A549 (cell line): ENCODE results near the gene KIF1C. TPM values are rescaled to one million over a fixed set of nuclear protein-coding genes. Genes with fewer than 3 reads are reported as not detected.

Experiments
- ATAC-seq, 2 experiments: fragments of 200-7000 bp in 1 of 2; fragments of >200 bp in 1 of 2; cut with Nextera tagmentation in 1 of 2; cut with Tn5 transposase in 1 of 2; 3 replicates each; pipeline versions ENCODE4 v1.8.0 to v1.9.1; 2018 to 2020; ENCODE audit warnings: mild to moderate bottlenecking in 1 of 2, moderate library complexity in 1 of 2
- CTCF ChIA-PET: fragments of 300-600 bp; sonication (Branson Sonifier 250); formaldehyde crosslinking; extraction: SDS; loops from one replicate; lab custom pipeline; 2021; ENCODE audit warnings: antibody characterized with exemption, inconsistent platforms; lab: Yijun Ruan, JAX
- POLR2A ChIA-PET: fragments of 350-600 bp; formaldehyde crosslinking; extraction: SDS; loops from one replicate; lab custom pipeline; 2021; ENCODE audit warnings: antibody characterized with exemption, inconsistent platforms; lab: Yijun Ruan, JAX
- DNase-seq, 2 experiments: peaks; one replicate each; pipeline versions ENCODE4 v3.0.0 to v3.0.0-alpha.2; 2011 to 2016; ENCODE audit warnings: low read depth in 1 of 2, low spot score in 1 of 2
- FAIRE-seq: peaks from 2 replicates; lab custom pipeline; 2011; peaks lifted over from hg19 to GRCh38; lab: Jason Lieb, UNC
- H3K27ac ChIP-seq, 2 experiments: fragments of >200 bp; sonication (Bioruptor Twin); formaldehyde crosslinking; 3 replicates each; pipeline ENCODE4 v1.5.1; 2016 to 2017
- H3K4me1 ChIP-seq: fragments of >200 bp; sonication (Bioruptor Twin); formaldehyde crosslinking; 3 replicates; pipeline ENCODE4 v1.6.1; 2016
- H3K4me2 ChIP-seq: fragments of >200 bp; sonication (Bioruptor Twin); formaldehyde crosslinking; 3 replicates; pipeline ENCODE4 v1.6.1; 2016
- H3K4me3 ChIP-seq: fragments of >200 bp; sonication (Bioruptor Twin); formaldehyde crosslinking; 3 replicates; pipeline ENCODE4 v1.5.1; 2016
- H3K9me3 ChIP-seq: fragments of >200 bp; sonication (Bioruptor Twin); formaldehyde crosslinking; 3 replicates; pipeline ENCODE4 v1.6.1; 2016
- BCL3 ChIP-seq: fragments of >200 bp; sonication (Bioruptor Twin); formaldehyde crosslinking; IDR thresholded peaks from 3 replicates; pipeline ENCODE4 v1.6.1; 2016
- BHLHE40 ChIP-seq: IDR thresholded peaks from 2 replicates; pipeline ENCODE4 v1.6.1; 2012; ENCODE audit warnings: low read depth, low read length, inconsistent platforms
- CBX2 ChIP-seq: fragments of 200-600 bp; sonication (generic); IDR thresholded peaks from 2 replicates; pipeline ENCODE4 v1.6.1; 2016; ENCODE audit warnings: low read depth, mild to moderate bottlenecking, borderline replicate concordance
- CHD2 ChIP-seq: fragments of 150-350 bp; IDR thresholded peaks from 2 replicates; pipeline ENCODE4 v1.6.1; 2014; ENCODE audit warnings: low read length; ENCODE audit not compliant: partially characterized antibody
- E2F6 ChIP-seq: IDR thresholded peaks from 2 replicates; pipeline ENCODE4 v1.6.1; 2012; ENCODE audit warnings: low read depth, borderline replicate concordance
- EHF ChIP-seq: fragments of 250-450 bp; sonication (Bioruptor Pico); IDR thresholded peaks from 2 replicates; pipeline ENCODE4 v1.5.0; 2020; ENCODE audit warnings: mild to moderate bottlenecking
- EHMT2 ChIP-seq: fragments of 200-600 bp; sonication (generic); IDR thresholded peaks from 2 replicates; pipeline ENCODE4 v1.6.1; 2016; ENCODE audit warnings: antibody characterized with exemption, low read depth, mild to moderate bottlenecking, moderate library complexity
- ESRRA ChIP-seq: fragments of 150-350 bp; IDR thresholded peaks from 2 replicates; pipeline ENCODE4 v1.6.1; 2014; ENCODE audit warnings: mild to moderate bottlenecking, low read length, borderline replicate concordance
- FOSL2 ChIP-seq, 2 experiments: fragments of 450-650 bp in 1 of 2; fragments of >200 bp in 1 of 2; sonication (Bioruptor Twin) in 1 of 2; formaldehyde crosslinking; IDR thresholded peaks; 2 replicates each; pipeline versions ENCODE4 v1.5.0 to v1.6.1; 2016 to 2020; ENCODE audit warnings: mild to moderate bottlenecking in 1 of 2, moderate library complexity in 1 of 2
- HDAC2 ChIP-seq: fragments of 200-600 bp; sonication (generic); IDR thresholded peaks from 2 replicates; pipeline ENCODE4 v1.6.1; 2016
- HES2 ChIP-seq: fragments of >200 bp; sonication (Bioruptor Twin); formaldehyde crosslinking; IDR thresholded peaks from 2 replicates; pipeline ENCODE4 v1.6.1; 2016
- HEYL ChIP-seq: fragments of 250-450 bp; sonication (Bioruptor Pico); IDR thresholded peaks from 2 replicates; pipeline ENCODE4 v1.8.0; 2021; ENCODE audit warnings: mild to moderate bottlenecking, moderate library complexity
- MAFK ChIP-seq: fragments of 450-650 bp; IDR thresholded peaks from 2 replicates; pipeline ENCODE4 v1.6.1; 2014; ENCODE audit not compliant: partially characterized antibody
- MYC ChIP-seq: IDR thresholded peaks from 2 replicates; pipeline ENCODE4 v1.6.1; 2012; ENCODE audit warnings: mild to moderate bottlenecking, inconsistent platforms, low read length, improper control_type of control experiment, borderline replicate concordance
- NR3C1 ChIP-seq: fragments of >200 bp; sonication (Bioruptor Twin); formaldehyde crosslinking; IDR thresholded peaks from 3 replicates; pipeline ENCODE4 v1.6.1; 2017
- PHF8 ChIP-seq: fragments of 200-600 bp; sonication (generic); IDR thresholded peaks from 2 replicates; pipeline ENCODE4 v1.6.1; 2016; ENCODE audit warnings: low read depth, mild to moderate bottlenecking, antibody characterized with exemption, moderate library complexity, borderline replicate concordance
- POLR2A ChIP-seq: IDR thresholded peaks from 2 replicates; pipeline ENCODE4 v1.6.1; 2012; ENCODE audit warnings: mild to moderate bottlenecking, low read length
- RAD21 ChIP-seq, 2 experiments: fragments of >200 bp in 1 of 2; sonication (Bioruptor Twin) in 1 of 2; formaldehyde crosslinking in 1 of 2; IDR thresholded peaks in 1 of 2; conservative IDR thresholded peaks in 1 of 2; 2 replicates in 1 of 2; 3 replicates in 1 of 2; pipeline ENCODE4 v1.6.1; 2012 to 2018; ENCODE audit warnings: inconsistent platforms in 1 of 2
- RARB ChIP-seq: fragments of 250-450 bp; sonication (Bioruptor Pico); IDR thresholded peaks from 2 replicates; pipeline ENCODE4 v1.8.0; 2021; ENCODE audit warnings: mild to moderate bottlenecking, moderate library complexity
- RFX5 ChIP-seq: fragments of 450-650 bp; IDR thresholded peaks from 2 replicates; pipeline ENCODE4 v1.7.1; 2014; ENCODE audit warnings: antibody characterized with exemption, mild to moderate bottlenecking, moderate library complexity
- RNF2 ChIP-seq: fragments of 200-600 bp; sonication (generic); IDR thresholded peaks from 2 replicates; pipeline ENCODE4 v1.6.1; 2016; ENCODE audit warnings: low read depth, mild to moderate bottlenecking, antibody characterized with exemption, moderate library complexity, borderline replicate concordance
- SMC3 ChIP-seq: fragments of >200 bp; sonication (Bioruptor Twin); formaldehyde crosslinking; IDR thresholded peaks from 3 replicates; pipeline ENCODE4 v1.6.1; 2018; ENCODE audit warnings: inconsistent platforms
- ZFP36 ChIP-seq: fragments of 450-650 bp; IDR thresholded peaks from 2 replicates; pipeline ENCODE4 v1.6.1; 2014; ENCODE audit warnings: borderline replicate concordance; ENCODE audit not compliant: partially characterized antibody
- ZNF302 ChIP-seq: fragments of 250-450 bp; sonication (Bioruptor Pico); IDR thresholded peaks from 2 replicates; pipeline ENCODE4 v1.9.0; 2021; ENCODE audit warnings: inconsistent platforms, mild to moderate bottlenecking, moderate library complexity
- WGBS: methylation state at CpG from one replicate; pipeline ENCODE4 v1.1.6; 2017; ENCODE audit errors: missing lambda C conversion rate; 5-methylcytosine and 5-hydroxymethylcytosine counted together
- polyA plus RNA-seq, 4 experiments: library from polyadenylated mRNA; depleted of rRNA in 3 of 4; stranded (reverse); fragments of >200 nt; fragmentation: RNase III in 1 of 4; extraction: RNeasy Plus Mini Kit Qiagen cat#74134 plus additional on column Dnase treatment in 1 of 4; gene quantifications; 2 replicates in 3 of 4; 3 replicates in 1 of 4; pipeline ENCODE4 v1.2.3, GENCODE V29; 2011 to 2017
- TF ChIP-seq, protein P1 (sequence below): fragments of 200-600 bp; sonication (generic); IDR thresholded peaks from 2 replicates; pipeline ENCODE4 v1.6.1; 2016; ENCODE audit warnings: antibody characterized with exemption, mild to moderate bottlenecking, moderate library complexity
- TF ChIP-seq, protein P2 (sequence below): fragments of 250-450 bp; sonication (Bioruptor Pico); IDR thresholded peaks from 2 replicates; pipeline ENCODE4 v1.5.0; 2021; ENCODE audit warnings: mild to moderate bottlenecking, moderate library complexity, borderline replicate concordance

The KIF1C gene
- polyA plus RNA-seq, 2 of the 4 experiments (the other 2 are of a cell fraction): 48.4 to 77.4 TPM

DNA sequence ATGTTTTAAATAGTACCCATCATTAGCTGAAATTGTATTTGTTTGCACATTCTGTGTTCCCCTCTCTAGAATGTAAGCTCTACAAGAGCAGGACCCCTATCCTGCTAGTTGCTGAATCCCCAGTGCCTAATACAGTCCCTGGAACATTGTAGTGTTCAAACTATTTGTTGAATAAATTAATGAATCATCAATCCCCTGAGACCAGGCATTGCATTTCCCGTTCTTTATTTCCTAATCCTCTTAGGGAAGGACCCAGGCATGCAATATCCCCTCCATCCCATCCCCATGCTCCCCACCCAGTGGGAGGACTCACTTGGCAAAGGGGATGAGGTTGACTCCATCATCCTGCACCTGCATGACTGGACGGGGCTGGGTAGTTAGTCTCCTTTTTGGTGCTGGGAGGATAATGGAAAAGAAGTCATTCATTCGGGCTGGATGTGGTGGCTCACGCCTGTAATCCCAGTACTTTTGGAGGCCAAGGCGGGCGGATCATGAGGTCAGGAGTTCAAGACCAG is 3.6 kb upstream of the KIF1C start:
- WGBS: 84% methylated on average over 6 of the region's 6 CpGs
- CTCF ChIA-PET: interaction anchor here (0.6 to 4.9 kb wide), 7 partner anchors 7 to 91 kb away, joined by 3 to 30 read pairs (median 7); partner anchors contain the start of genes CAMTA2 and CHRNE

GRCh38 chr17:4998027-4998731 is 429 bp downstream of the KIF1C start:
- Histone ChIP-seq H3K4me3 (peak overlapping the region; percentile 95), H3K9me3 (no peaks in the 10 kb centered on the region), H3K27ac (peak overlapping the region; percentile 87 to 91), H3K4me1 (peaks cover 26% of the 10 kb centered on the region), H3K4me2 (peak overlapping the region; percentile 89)
- ChIA-PET POLR2A (interaction anchor here (0.6 to 2.3 kb wide), 8 partner anchors 9 to 238 kb away, joined by 3 to 15 read pairs (median 4); partner anchors contain the start of genes CAMTA2, PFN1, RNF167 and SLC25A11), CTCF (interaction anchor here (0.8 to 3.2 kb wide), 9 partner anchors 8 to 1430 kb away, joined by 3 to 23 read pairs (median 5); partner anchors contain the start of gene CAMTA2)
- DNase-seq (peak; percentile 33 to 36), ATAC-seq (peak; percentile 40 to 62), FAIRE-seq (no peak)
- WGBS: 4% methylated on average over 12 of the region's 55 CpGs
- peak; percentile 9; the same call in 2 of the 3 replicates for TF ChIP-seq BCL3
- no peak for TF ChIP-seq HES2
- TF ChIP-seq, protein P1, sequence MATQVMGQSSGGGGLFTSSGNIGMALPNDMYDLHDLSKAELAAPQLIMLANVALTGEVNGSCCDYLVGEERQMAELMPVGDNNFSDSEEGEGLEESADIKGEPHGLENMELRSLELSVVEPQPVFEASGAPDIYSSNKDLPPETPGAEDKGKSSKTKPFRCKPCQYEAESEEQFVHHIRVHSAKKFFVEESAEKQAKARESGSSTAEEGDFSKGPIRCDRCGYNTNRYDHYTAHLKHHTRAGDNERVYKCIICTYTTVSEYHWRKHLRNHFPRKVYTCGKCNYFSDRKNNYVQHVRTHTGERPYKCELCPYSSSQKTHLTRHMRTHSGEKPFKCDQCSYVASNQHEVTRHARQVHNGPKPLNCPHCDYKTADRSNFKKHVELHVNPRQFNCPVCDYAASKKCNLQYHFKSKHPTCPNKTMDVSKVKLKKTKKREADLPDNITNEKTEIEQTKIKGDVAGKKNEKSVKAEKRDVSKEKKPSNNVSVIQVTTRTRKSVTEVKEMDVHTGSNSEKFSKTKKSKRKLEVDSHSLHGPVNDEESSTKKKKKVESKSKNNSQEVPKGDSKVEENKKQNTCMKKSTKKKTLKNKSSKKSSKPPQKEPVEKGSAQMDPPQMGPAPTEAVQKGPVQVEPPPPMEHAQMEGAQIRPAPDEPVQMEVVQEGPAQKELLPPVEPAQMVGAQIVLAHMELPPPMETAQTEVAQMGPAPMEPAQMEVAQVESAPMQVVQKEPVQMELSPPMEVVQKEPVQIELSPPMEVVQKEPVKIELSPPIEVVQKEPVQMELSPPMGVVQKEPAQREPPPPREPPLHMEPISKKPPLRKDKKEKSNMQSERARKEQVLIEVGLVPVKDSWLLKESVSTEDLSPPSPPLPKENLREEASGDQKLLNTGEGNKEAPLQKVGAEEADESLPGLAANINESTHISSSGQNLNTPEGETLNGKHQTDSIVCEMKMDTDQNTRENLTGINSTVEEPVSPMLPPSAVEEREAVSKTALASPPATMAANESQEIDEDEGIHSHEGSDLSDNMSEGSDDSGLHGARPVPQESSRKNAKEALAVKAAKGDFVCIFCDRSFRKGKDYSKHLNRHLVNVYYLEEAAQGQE: no peak
- TF ChIP-seq CHD2: no peak
- no peak for TF ChIP-seq BHLHE40
- no peak for TF ChIP-seq FOSL2 (IDR thresholded peaks at IDR 0.05)
- no peak for TF ChIP-seq FOSL2 (CRISPR knock-in tag; IDR thresholded peaks at IDR 0.05)
- peak; percentile 18; the same call in 1 of the 2 replicates for TF ChIP-seq POLR2A
- peak; percentile 79 for TF ChIP-seq PHF8
- TF ChIP-seq RAD21 (conservative IDR thresholded peaks at IDR 0.05 in 1 of 2, IDR thresholded peaks at IDR 0.05 in 1 of 2): no peak
- no peak for TF ChIP-seq CBX2

More for the DNA sequence above, 3.6 kb upstream of the KIF1C start:
- Histone ChIP-seq H3K9me3 (no peaks in the 10 kb centered on the region), H3K4me1 (peaks cover 11% of the 10 kb centered on the region), H3K4me3 (no peak overlapping the region), H3K27ac (no peak overlapping the region), H3K4me2 (no peak overlapping the region)
- DNase-seq (no peak), FAIRE-seq (no peak), ATAC-seq (no peak)
- TF ChIP-seq, protein P1: no peak
- no peak for TF ChIP-seq HDAC2
- TF ChIP-seq SMC3: no peak
- no peak for TF ChIP-seq EHF (CRISPR knock-in tag)
- TF ChIP-seq E2F6: no peak
- TF ChIP-seq EHMT2: no peak
- no peak for TF ChIP-seq ZFP36
- no peak for TF ChIP-seq HEYL (CRISPR knock-in tag)
- TF ChIP-seq, protein P2, sequence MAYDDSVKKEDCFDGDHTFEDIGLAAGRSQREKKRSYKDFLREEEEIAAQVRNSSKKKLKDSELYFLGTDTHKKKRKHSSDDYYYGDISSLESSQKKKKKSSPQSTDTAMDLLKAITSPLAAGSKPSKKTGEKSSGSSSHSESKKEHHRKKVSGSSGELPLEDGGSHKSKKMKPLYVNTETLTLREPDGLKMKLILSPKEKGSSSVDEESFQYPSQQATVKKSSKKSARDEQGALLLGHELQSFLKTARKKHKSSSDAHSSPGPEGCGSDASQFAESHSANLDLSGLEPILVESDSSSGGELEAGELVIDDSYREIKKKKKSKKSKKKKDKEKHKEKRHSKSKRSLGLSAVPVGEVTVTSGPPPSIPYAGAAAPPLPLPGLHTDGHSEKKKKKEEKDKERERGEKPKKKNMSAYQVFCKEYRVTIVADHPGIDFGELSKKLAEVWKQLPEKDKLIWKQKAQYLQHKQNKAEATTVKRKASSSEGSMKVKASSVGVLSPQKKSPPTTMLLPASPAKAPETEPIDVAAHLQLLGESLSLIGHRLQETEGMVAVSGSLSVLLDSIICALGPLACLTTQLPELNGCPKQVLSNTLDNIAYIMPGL (CRISPR knock-in tag): no peak
- no peak for TF ChIP-seq MYC
- TF ChIP-seq NR3C1: no peak
- TF ChIP-seq RFX5: no peak
- TF ChIP-seq RNF2: no peak
- TF ChIP-seq ESRRA: no peak
- no peak for TF ChIP-seq ZNF302 (CRISPR knock-in tag)
- TF ChIP-seq MAFK: no peak
- no peak for TF ChIP-seq RARB (CRISPR knock-in tag)
- POLR2A ChIA-PET: no interaction called here
